Mesothelial cell of epicardium (in vitro differentiated cells): ENCODE measurements around the gene NR2F1. TPM values are rescaled to one million over a fixed set of nuclear protein-coding genes. Genes with fewer than 3 reads are reported as not detected.
A peak's percentile ranks its signal among the peaks of the same experiment; 100 is the strongest.

Experiments
- DNase-seq, 2 experiments: peaks; one replicate each; pipeline ENCODE4 v3.0.0; 2021; ENCODE audit warnings: low spot score in 2 of 2; ENCODE audit not compliant: unreplicated experiment in 2 of 2
- H3K27ac Mint-ChIP-seq: 2 replicates; pipeline ENCODE4 v1.8.0; 2021; ENCODE audit warnings: mixed read lengths
- H3K27me3 Mint-ChIP-seq: 2 replicates; pipeline ENCODE4 v1.8.0; 2021; ENCODE audit warnings: low read depth, mixed read lengths
- H3K36me3 Mint-ChIP-seq: 2 replicates; pipeline ENCODE4 v1.8.0; 2021; ENCODE audit warnings: mixed read lengths
- H3K4me1 Mint-ChIP-seq: 2 replicates; pipeline ENCODE4 v1.8.0; 2021; ENCODE audit warnings: mixed read lengths
- H3K4me3 Mint-ChIP-seq: 2 replicates; pipeline ENCODE4 v1.8.0; 2021; ENCODE audit warnings: mild to moderate bottlenecking, moderate library complexity, mixed read lengths
- H3K9me3 Mint-ChIP-seq: 2 replicates; pipeline ENCODE4 v1.8.0; 2021; ENCODE audit warnings: mixed read lengths
- total RNA-seq: library from RNA; stranded (reverse); gene quantifications from 3 replicates; pipeline ENCODE4 v1.2.1, GENCODE V29; 2021
- TF ChIP-seq, protein P1 (sequence below): fragments of 200-600 bp; sonication (generic); IDR thresholded peaks from one replicate; pipeline ENCODE4 v1.5.0; 2021; ENCODE audit warnings: antibody characterized with exemption; ENCODE audit not compliant: unreplicated experiment

Gene NR2F1
- total RNA-seq, 1 donor from 2014 or later, result 20.3 TPM

DNA sequence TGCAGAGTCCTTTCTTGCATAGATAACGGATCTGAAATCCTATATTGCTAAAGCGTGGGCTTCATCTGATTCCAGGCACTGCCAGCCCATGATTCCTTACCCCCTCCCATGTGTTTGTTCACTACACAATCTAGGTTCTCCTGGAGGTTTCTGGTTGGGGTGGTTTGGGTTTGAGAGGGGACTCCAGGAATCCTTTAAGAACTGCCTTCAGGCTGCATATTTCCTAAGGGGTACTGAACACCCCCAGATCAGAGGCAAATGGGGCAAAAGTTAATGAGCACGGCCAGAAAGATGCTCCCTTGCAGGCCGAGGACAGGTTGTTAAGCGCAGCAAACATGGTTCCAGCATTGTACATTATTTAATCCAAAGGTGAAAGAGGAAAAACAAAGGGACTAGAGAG lies 9.9 kb downstream of the NR2F1 start:
- Mint-ChIP-seq H3K27me3 (peaks cover 35% of the 10 kb centered on the region), H3K27ac (no peak overlapping the region), H3K9me3 (no peaks in the 10 kb centered on the region), H3K4me1 (peaks cover 34% of the 10 kb centered on the region), H3K36me3 (peaks cover 22% of the 10 kb centered on the region), H3K4me3 (no peak overlapping the region)
- TF ChIP-seq, protein P1, sequence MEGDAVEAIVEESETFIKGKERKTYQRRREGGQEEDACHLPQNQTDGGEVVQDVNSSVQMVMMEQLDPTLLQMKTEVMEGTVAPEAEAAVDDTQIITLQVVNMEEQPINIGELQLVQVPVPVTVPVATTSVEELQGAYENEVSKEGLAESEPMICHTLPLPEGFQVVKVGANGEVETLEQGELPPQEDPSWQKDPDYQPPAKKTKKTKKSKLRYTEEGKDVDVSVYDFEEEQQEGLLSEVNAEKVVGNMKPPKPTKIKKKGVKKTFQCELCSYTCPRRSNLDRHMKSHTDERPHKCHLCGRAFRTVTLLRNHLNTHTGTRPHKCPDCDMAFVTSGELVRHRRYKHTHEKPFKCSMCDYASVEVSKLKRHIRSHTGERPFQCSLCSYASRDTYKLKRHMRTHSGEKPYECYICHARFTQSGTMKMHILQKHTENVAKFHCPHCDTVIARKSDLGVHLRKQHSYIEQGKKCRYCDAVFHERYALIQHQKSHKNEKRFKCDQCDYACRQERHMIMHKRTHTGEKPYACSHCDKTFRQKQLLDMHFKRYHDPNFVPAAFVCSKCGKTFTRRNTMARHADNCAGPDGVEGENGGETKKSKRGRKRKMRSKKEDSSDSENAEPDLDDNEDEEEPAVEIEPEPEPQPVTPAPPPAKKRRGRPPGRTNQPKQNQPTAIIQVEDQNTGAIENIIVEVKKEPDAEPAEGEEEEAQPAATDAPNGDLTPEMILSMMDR, result no peak
- no peak for DNase-seq

DNA sequence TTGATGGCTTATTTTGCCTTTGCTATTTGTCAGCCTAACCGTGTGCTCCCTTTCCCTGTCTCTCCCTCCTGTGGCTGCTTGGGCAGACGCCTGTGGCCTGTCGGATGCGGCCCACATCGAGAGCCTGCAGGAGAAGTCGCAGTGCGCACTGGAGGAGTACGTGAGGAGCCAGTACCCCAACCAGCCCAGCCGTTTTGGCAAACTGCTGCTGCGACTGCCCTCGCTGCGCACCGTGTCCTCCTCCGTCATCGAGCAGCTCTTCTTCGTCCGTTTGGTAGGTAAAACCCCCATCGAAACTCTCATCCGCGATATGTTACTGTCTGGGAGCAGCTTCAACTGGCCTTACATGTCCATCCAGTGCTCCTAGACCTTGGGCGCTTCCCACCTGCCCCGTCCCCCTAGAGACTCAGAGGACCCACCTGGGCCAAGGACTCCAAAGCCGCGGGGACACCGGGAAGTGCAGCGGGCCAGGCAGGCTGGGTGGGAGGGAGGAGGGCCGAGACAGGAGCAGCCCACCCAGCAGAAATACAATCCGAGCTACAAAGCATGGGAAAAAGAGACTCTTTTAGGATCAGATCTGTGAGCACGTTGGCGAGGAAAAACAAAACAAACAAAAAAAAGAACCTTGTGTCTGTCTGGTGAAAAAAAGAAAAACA lies 10.6 kb downstream of the NR2F1 start:
- Mint-ChIP-seq H3K27ac (no peak overlapping the region), H3K27me3 (peaks cover 30% of the 10 kb centered on the region), H3K9me3 (no peaks in the 10 kb centered on the region), H3K36me3 (peaks cover 22% of the 10 kb centered on the region), H3K4me1 (peaks cover 30% of the 10 kb centered on the region), H3K4me3 (no peak overlapping the region)
- TF ChIP-seq, protein P1, result no peak
- peak in 1 of 2 experiments; percentile 35 for DNase-seq

DNA sequence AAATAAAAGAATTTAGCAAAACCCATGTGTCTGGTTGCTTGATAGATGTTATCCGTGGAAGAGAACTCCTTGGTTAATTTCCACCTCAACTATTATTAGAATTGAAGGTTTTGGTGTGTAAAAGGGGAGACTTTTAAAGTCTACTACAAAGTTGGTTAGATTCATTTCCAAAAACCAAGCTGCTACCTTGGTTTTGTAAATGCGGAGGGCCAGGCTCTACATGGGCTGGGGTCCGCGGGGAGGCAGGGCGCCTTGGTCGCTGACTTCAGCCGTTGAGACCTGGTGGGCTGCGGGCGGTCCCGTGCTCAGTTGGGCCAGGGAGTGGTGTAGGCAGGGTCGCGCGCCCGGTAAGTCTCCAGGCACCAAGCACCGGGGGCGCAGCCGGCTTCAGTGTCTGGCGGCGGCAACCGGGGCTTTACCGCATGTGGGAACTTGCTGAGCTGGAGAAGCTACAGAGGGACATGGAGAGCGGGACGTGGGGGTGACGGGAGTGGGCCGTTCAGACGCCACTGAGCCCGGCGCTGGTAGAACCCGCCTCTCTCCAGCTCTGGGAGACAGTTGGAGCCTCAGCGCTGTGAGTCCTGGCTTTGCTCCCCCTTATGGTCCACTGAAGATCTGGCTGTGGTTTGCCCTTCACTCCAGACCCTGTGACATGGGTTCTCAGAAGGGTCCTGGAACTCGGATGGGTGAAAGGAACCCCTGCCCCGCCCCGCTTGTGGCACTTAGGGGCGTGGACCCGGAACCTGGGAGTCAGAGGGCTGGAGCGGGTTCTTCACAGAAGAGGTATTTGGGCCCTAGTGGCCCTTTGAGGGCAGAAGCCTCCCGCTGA lies 11.8 kb downstream of the NR2F1 start:
- H3K9me3 Mint-ChIP-seq, result no peaks in the 10 kb centered on the region
- H3K36me3 Mint-ChIP-seq, result peaks cover 17% of the 10 kb centered on the region
- no peak overlapping the region for H3K27ac Mint-ChIP-seq
- H3K4me1 Mint-ChIP-seq, result peaks cover 18% of the 10 kb centered on the region
- H3K27me3 Mint-ChIP-seq, result peaks cover 19% of the 10 kb centered on the region
- H3K4me3 Mint-ChIP-seq, result no peak overlapping the region
- TF ChIP-seq, protein P1, result no peak
- peak in 1 of 2 experiments; percentile 39 for DNase-seq

DNA sequence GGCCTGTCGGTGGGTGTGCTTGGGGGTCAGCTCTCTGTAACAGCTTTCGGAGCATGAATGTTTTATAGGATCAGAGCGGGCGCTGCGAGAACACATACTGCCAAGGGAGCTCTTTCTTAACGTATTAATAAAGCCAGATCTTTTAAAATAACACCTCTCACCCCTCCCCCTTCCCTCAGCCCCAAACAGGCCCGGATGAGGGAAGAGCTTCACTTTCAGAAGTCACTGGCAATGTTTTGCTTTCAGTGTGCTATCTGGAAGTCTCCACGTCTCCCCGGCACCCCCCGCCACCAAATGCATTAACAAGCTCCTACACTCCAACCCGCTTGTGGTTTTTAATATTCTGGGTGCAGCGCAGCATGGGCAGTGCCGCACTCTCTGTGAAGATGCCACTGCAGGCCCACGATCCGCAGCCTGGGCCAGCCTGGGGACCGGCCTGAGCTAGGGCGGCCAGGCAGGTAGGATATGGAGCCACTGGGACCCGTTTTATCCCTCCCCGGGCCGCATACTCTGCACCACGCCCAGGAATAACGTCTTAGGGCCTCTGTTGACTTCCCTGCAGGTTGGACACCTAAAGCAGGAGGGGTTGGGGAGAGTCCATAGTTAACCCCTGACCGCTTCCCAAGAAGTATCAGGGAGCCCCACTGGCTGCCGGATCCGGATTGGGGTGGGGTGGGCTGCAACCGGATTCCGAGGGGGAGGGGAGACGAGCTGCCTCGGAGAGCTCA lies 12.6 kb downstream of the NR2F1 start:
- Mint-ChIP-seq H3K9me3 (no peaks in the 10 kb centered on the region), H3K4me1 (peaks cover 10% of the 10 kb centered on the region), H3K36me3 (peaks cover 17% of the 10 kb centered on the region), H3K27ac (no peak overlapping the region), H3K4me3 (no peak overlapping the region), H3K27me3 (peaks cover 12% of the 10 kb centered on the region)
- TF ChIP-seq, protein P1, result no peak
- DNase-seq, result no peak

DNA sequence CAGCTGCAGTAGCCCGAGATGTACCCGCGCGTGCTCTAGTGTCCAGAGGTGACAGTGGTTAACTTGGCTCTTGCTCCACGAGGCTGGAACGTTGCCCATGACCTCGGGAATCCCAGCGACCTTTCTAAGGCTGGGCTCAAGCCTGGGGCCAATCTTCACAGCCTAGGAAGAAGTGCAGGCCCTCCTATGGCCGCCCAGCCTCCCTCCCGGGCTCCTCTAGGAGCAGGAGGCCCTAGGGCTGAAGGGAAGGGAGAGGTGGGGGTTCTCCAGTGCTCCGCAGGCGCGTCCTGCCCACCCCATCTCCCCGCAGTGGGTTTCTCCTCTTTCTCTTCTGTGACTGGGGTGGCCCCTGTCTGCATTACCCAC lies 13.3 kb downstream of the NR2F1 start:
- no peak overlapping the region for H3K4me3 Mint-ChIP-seq
- H3K36me3 Mint-ChIP-seq, result peaks cover 17% of the 10 kb centered on the region
- H3K9me3 Mint-ChIP-seq, result no peaks in the 10 kb centered on the region
- H3K27ac Mint-ChIP-seq, result no peak overlapping the region
- no peak for DNase-seq
- H3K4me1 Mint-ChIP-seq, result peaks cover 4% of the 10 kb centered on the region
- TF ChIP-seq, protein P1, result no peak
- H3K27me3 Mint-ChIP-seq, result peaks cover 8% of the 10 kb centered on the region
